GM12872 (cell line): Measurements from ENCODE around the gene ORC3.

ENCODE experiments used
- TF ChIP-seq, protein P1 (sequence below): IDR thresholded peaks from 3 replicates; pipeline ENCODE4 v1.5.1; 2011; ENCODE audit warnings: low read depth, mild to moderate bottlenecking, low read length, moderate library complexity; ENCODE audit not compliant: insufficient read depth

ORC3 gene

DNA sequence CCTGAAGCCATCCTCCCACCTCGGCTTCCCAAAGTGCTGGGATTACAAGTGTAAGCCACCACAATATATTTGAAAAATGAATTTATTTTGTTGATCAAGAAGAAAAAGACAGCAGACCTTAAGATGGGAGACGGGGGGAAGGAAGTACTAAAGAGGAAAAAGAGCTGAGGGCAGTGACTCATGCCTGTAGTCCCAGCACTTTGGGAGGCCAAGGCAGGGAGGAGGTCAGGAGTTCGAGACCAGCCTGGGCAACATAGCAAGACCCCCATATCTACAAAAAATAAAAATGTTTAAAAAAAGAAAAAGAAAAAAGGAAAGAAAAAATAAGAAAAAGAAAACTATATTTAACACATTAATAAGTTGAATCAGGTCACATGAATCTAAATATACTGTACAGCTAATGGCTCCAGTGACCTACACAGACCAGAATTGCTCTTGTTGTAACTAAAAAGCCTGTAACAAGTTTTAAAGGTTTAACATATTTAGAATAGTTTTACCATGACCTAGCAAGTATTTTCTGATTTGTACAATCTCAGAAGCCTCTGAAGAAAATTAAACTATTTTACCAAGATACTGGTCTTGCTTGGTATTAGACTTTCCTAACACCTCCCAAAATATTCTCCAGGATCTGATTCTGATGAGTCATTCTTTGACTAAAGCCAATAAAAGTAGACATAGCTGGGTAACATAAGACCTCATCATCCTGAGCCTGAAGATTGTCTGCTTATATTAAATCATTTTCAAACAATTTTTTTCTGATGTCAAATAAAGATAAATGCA is 116.4 kb downstream of the ORC3 start:
- TF ChIP-seq, protein P1, sequence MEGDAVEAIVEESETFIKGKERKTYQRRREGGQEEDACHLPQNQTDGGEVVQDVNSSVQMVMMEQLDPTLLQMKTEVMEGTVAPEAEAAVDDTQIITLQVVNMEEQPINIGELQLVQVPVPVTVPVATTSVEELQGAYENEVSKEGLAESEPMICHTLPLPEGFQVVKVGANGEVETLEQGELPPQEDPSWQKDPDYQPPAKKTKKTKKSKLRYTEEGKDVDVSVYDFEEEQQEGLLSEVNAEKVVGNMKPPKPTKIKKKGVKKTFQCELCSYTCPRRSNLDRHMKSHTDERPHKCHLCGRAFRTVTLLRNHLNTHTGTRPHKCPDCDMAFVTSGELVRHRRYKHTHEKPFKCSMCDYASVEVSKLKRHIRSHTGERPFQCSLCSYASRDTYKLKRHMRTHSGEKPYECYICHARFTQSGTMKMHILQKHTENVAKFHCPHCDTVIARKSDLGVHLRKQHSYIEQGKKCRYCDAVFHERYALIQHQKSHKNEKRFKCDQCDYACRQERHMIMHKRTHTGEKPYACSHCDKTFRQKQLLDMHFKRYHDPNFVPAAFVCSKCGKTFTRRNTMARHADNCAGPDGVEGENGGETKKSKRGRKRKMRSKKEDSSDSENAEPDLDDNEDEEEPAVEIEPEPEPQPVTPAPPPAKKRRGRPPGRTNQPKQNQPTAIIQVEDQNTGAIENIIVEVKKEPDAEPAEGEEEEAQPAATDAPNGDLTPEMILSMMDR = no peak

DNA sequence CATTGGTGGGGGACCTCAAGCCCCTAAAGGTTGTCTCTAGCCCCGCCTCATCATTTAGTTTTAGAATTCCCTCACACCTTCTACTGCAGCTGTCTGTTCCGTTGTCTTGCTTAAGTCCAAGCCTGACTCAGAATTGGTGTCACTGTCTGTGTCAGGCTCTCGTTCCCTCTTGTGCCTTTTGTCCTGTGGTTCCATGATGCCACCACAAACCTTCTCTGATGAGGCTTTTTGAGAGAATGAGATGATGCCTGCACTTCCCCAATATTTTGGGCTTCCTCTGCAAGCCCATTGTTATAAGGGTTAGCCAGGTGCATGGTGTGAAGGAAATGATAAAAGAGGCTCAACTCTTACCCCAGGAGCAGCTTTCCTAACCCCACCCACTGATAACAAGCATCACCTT is 120.2 kb downstream of the ORC3 start:
- TF ChIP-seq, protein P1 = no peak

DNA sequence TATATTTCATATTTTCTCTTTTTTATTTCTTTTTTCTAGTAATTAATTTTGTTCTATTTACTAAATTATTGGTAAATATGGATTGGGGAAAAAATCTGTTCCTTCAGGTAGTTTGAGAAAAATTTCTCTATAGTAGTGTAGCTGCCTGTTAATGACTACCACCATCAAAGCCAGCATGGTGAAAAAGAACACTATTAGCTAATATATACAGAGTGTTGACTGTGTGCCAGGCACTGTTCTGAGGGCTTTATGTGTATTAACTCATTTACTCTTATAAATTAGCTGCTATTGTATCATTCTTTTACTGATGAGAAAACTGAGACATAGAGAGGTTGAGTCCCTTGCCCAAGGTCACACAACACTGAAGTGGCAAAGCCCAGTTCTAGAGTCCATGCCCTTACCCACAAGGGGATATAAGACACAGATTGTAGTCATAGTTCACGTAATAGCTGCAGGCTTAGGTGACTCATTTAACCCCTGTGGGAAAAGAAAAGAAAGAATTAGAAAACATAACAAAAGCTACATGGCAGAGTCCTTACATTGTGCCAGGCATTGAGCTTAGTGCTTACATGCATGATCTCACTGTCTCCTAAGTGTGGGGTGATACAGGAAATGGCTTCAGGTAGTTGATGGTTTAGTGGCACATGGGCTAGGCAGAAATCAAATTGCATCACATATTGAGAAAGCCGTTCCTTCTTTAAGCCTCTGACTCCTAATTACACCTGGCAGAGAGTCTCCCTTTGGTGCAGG is 124.3 kb downstream of the ORC3 start:
- TF ChIP-seq, protein P1 = no peak
